Calu3 (cell line): ENCODE data around the gene EEF2KMT. TPM values are rescaled to one million over a fixed set of nuclear protein-coding genes. Genes with fewer than 3 reads are reported as not detected.
"Not testable (repeated sequence)": the region's sequence is repeated elsewhere in the genome, so short reads cannot be mapped to it uniquely, and the experiment has no call there.

Experiments
- BruUV-seq: library from RNA; stranded (reverse); fragments of 400-500 nt; replicated peaks from 2 replicates; lab custom pipeline; 2021; lab: Mats Ljungman, UMichigan
- CTCF ChIA-PET: fragments of 300-600 bp; sonication (Branson Sonifier 250); formaldehyde crosslinking; loops from one replicate; lab custom pipeline; 2022; ENCODE audit warnings: antibody characterized with exemption; lab: Charles Lee
- DNase-seq: peaks from one replicate; pipeline ENCODE4 v3.0.0; 2022
- H3K27ac Mint-ChIP-seq: one replicate; pipeline ENCODE4 v1.8.0; 2022; ENCODE audit warnings: mixed read lengths; ENCODE audit not compliant: unreplicated experiment
- H3K27me3 Mint-ChIP-seq: one replicate; pipeline ENCODE4 v1.8.0; 2022; ENCODE audit warnings: mixed read lengths; ENCODE audit not compliant: unreplicated experiment
- H3K36me3 Mint-ChIP-seq: one replicate; pipeline ENCODE4 v1.8.0; 2022; ENCODE audit warnings: mild to moderate bottlenecking, moderate library complexity, mixed read lengths; ENCODE audit not compliant: insufficient read depth, unreplicated experiment
- H3K4me1 Mint-ChIP-seq: one replicate; pipeline ENCODE4 v1.8.0; 2022; ENCODE audit warnings: mild to moderate bottlenecking, low read depth, mixed read lengths; ENCODE audit not compliant: unreplicated experiment
- H3K4me3 Mint-ChIP-seq: one replicate; pipeline ENCODE4 v1.8.0; 2022; ENCODE audit warnings: mild to moderate bottlenecking, low read depth, moderate library complexity, mixed read lengths; ENCODE audit not compliant: unreplicated experiment
- H3K9me3 Mint-ChIP-seq: one replicate; pipeline ENCODE4 v1.8.0; 2022; ENCODE audit warnings: low read depth, mixed read lengths; ENCODE audit not compliant: unreplicated experiment
- intact Hi-C: fragments of 100-400 bp; cut with micrococcal nuclease; formaldehyde crosslinking; loops from one replicate; pipeline ENCODE4 v1.10.0; 2022; ENCODE audit not compliant: unreplicated experiment
- total RNA-seq: library from RNA; stranded (reverse); gene quantifications from 2 replicates; pipeline ENCODE4 v1.2.3, GENCODE V29; 2022
- TF ChIP-seq, protein P1 (sequence below): fragments of 200-600 bp; IDR thresholded peaks from one replicate; pipeline ENCODE4 v1.8.0; 2022; ENCODE audit warnings: antibody characterized with exemption; ENCODE audit not compliant: unreplicated experiment

EEF2KMT gene
- total RNA-seq, 1 experiment from 2014 or later: 25.6 TPM

DNA sequence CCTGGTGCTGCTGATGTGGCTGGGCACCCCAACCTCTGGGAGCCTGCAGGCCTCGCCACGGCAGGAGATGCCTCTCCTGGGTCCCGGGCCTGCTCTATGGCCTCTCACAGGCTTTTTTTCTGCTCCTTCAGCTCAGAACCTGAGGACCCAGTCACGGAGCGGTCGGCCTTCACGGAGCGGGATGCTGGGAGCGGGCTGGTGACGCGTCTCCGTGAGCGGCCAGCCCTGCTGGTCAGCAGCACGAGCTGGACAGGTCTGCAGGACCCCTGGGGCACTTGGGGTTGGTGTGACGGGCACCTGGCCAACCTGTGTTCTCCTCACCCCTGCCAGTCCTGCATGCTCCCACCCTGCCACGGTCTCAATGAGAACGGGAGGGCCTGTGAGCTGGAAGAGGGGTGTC lies 19.0 kb downstream of the EEF2KMT start:
- Mint-ChIP-seq H3K4me3 (no peak overlapping the region), H3K27me3 (no peaks in the 10 kb centered on the region), H3K27ac (no peak overlapping the region), H3K4me1 (no peaks in the 10 kb centered on the region), H3K9me3 (no peaks in the 10 kb centered on the region), H3K36me3 (peaks cover 33% of the 10 kb centered on the region)
- TF ChIP-seq, protein P1, sequence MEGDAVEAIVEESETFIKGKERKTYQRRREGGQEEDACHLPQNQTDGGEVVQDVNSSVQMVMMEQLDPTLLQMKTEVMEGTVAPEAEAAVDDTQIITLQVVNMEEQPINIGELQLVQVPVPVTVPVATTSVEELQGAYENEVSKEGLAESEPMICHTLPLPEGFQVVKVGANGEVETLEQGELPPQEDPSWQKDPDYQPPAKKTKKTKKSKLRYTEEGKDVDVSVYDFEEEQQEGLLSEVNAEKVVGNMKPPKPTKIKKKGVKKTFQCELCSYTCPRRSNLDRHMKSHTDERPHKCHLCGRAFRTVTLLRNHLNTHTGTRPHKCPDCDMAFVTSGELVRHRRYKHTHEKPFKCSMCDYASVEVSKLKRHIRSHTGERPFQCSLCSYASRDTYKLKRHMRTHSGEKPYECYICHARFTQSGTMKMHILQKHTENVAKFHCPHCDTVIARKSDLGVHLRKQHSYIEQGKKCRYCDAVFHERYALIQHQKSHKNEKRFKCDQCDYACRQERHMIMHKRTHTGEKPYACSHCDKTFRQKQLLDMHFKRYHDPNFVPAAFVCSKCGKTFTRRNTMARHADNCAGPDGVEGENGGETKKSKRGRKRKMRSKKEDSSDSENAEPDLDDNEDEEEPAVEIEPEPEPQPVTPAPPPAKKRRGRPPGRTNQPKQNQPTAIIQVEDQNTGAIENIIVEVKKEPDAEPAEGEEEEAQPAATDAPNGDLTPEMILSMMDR: no peak
- BruUV-seq: no TSS peak
- DNase-seq: no peak
- CTCF ChIA-PET: no interaction called here
- intact Hi-C loops: no loop called here

DNA sequence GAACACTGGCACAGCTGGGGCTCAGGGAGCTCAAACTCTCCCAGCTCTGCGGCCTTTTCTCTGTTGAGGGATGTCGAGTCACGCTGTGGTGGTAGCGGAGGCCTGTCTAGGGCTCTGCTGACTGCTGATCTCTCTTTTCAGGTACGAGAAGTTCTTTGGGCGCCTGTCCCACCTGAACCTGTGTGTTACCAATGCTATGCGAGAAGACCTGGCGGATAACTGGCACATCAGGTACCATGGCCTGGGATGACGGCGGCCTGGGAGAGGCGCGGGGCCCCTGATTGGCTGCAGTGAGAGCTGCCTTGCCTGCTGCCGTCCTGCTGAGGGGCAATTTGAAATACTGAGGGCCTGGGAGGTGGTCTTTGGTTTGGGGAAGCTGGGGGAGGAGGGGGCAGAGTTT lies 20.3 kb downstream of the EEF2KMT start:
- Mint-ChIP-seq H3K27ac (no peak overlapping the region), H3K27me3 (no peaks in the 10 kb centered on the region), H3K9me3 (no peaks in the 10 kb centered on the region), H3K36me3 (peaks cover 30% of the 10 kb centered on the region), H3K4me3 (no peak overlapping the region), H3K4me1 (peaks cover 10% of the 10 kb centered on the region)
- CTCF ChIA-PET: no interaction called here
- intact Hi-C loops: no loop called here
- TF ChIP-seq, protein P1: no peak
- no TSS peak for BruUV-seq
- no peak for DNase-seq

DNA sequence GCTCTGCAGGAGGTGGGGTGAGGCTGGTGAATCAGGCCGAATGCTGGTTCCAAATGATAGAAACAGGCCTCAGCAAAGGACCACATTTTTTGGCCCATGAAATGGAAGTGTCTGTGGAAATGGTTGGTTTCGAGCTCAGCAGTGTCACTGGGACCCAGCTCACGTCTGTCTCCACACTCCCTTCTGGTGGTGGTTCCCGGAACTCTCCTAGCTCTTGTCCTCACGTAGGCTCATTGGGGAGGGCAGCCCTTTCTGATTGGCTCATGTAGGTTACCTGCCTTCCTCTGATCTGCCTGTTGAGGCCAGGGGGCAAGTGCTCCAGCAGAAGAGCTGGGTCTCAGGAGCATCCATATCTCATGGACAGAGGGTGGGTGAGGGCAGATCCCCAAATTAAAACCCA lies 22.0 kb downstream of the EEF2KMT start:
- no peak overlapping the region for H3K27ac Mint-ChIP-seq
- TF ChIP-seq, protein P1: no peak
- no TSS peak for BruUV-seq
- no peaks in the 10 kb centered on the region for H3K27me3 Mint-ChIP-seq
- intact Hi-C loops: no loop called here
- H3K4me3 Mint-ChIP-seq: no peak overlapping the region
- CTCF ChIA-PET: no interaction called here
- peaks cover 18% of the 10 kb centered on the region for H3K4me1 Mint-ChIP-seq
- H3K36me3 Mint-ChIP-seq: peaks cover 44% of the 10 kb centered on the region
- no peak for DNase-seq
- H3K9me3 Mint-ChIP-seq: no peaks in the 10 kb centered on the region

DNA sequence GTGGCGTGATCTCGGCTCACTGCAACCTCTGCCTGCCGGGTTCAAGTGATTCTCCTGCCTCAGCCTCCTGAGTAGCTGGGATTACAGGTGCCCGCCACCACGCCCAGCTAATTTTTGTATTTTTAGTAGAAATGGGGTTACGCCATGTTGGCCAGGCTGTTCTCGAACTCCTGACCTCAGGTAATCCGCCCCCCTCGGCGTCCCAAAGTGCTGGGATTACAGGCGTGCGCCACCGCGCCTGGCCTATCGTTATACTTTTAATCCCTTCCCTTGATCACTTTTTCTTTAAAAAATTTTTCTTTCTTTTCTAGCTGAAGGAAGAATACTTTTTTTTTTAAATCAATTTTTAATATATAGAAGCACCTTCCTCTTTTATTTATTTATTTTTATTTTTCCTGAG lies 23.8 kb downstream of the EEF2KMT start:
- intact Hi-C loops, H3K27me3 Mint-ChIP-seq, H3K9me3 Mint-ChIP-seq, H3K27ac Mint-ChIP-seq, DNase-seq, CTCF ChIA-PET, BruUV-seq, H3K4me3 Mint-ChIP-seq: not testable (repeated sequence)
- peaks cover 28% of the 10 kb centered on the region for H3K36me3 Mint-ChIP-seq
- H3K4me1 Mint-ChIP-seq: peaks cover 18% of the 10 kb centered on the region

DNA sequence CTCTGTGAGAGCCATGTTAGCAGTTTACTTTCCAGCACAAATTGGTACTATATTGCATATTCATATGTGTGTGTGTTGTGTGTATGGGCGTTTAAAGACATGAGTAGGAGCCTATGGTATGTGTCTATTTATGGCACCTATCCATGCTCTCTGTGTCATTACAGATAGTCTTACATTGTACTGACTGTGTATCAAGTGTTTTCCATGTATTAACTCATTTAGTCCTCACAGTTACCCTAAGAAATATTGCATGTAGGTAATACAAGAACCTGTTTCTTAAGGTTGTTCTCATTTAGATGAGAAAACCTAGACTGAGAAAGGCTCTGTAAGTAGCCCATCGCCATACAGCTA lies 24.3 kb downstream of the EEF2KMT start:
- CTCF ChIA-PET: interaction anchor here (0.7 kb wide), 1 partner anchor 584 kb away, joined by 3 read pairs; no protein-coding TSS in a partner anchor
- peak overlapping the region; percentile 98 for H3K4me3 Mint-ChIP-seq
- intact Hi-C loops: no loop called here
- H3K27ac Mint-ChIP-seq: no peak overlapping the region
- TSS peak; percentile 36 for BruUV-seq
- TF ChIP-seq, protein P1: no peak
- H3K27me3 Mint-ChIP-seq: peaks cover under 1% of the 10 kb centered on the region
- peaks cover 25% of the 10 kb centered on the region for H3K36me3 Mint-ChIP-seq
- peaks cover 18% of the 10 kb centered on the region for H3K4me1 Mint-ChIP-seq
- no peak for DNase-seq
- no peaks in the 10 kb centered on the region for H3K9me3 Mint-ChIP-seq
